Measurements from ENCODE around the gene SOD2.

DNA sequence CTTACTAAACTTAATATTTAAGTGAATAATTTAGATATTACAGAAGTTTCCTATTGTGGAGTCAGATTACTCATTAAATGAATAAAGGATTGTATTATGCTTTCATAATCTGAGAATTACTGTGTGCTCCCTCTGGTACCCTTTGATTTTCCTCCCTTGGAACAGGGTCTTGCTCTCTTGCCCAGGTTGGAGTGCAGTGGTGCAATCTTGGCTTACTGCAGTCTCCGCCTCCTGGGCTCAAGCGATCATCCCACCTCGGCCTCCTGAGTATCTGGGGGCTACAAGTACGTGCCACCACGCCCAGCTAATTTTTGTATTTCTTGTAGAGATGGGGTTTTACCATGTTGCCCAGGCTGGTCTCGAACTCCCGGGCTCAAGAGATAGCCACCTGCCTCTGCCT, 43.9 kb upstream of the SOD2 start:
- TF ChIP-seq EZH2phosphoT487 (IDR thresholded peaks at IDR 0.05; ENCODE audit: borderline replicate concordance) (no peak), CTCF (IDR thresholded peaks at IDR 0.05 in 2 of 3, conservative IDR thresholded peaks at IDR 0.05 in 1 of 3; ENCODE audit: borderline replicate concordance in 1 of 3, insufficient read depth in 1 of 3, low read depth in 2 of 3, low read length in 2 of 3) (no peak), ZBTB33 (IDR thresholded peaks at IDR 0.05; ENCODE audit: extremely low read depth, insufficient replicate concordance, low read length) (no peak), POLR2A (IDR thresholded peaks at IDR 0.05; ENCODE audit: borderline replicate concordance, extremely low read depth, insufficient read depth, insufficient read length) (no peak), EZH2 (IDR thresholded peaks at IDR 0.05) (no peak), POLR2AphosphoS5 (IDR thresholded peaks at IDR 0.05; ENCODE audit: low read depth, low read length) (no peak), ELF1 (IDR thresholded peaks at IDR 0.05; ENCODE audit: borderline replicate concordance, low read depth) (no peak), SP1 (IDR thresholded peaks at IDR 0.05; ENCODE audit: low read depth) (no peak), SIN3A (IDR thresholded peaks at IDR 0.05; ENCODE audit: low read depth) (no peak), CEBPB (IDR thresholded peaks at IDR 0.05; ENCODE audit: low read depth) (no peak), JUND (IDR thresholded peaks at IDR 0.05) (no peak)
